ENCODE measurements around the gene CETN1. TPM values are rescaled to one million over a fixed set of nuclear protein-coding genes. Genes with fewer than 3 reads are reported as not detected.

CETN1 gene
- polyA plus RNA-seq, 1 donor from 2014 or later, result not detected

GRCh38 chr18:551404-552061, 28.6 kb upstream of the CETN1 start:
- Histone ChIP-seq H2AFZ (ENCODE audit: low read depth, low read length) (no peak overlapping the region), H3F3A (ENCODE audit: insufficient read depth, low read length, poor library complexity, severe bottlenecking) (no peaks in the 10 kb centered on the region), H3K79me2 (replicated peaks; ENCODE audit: insufficient read depth, low read length) (no peaks in the 10 kb centered on the region), H4K20me1 (ENCODE audit: insufficient read depth) (no peaks in the 10 kb centered on the region), H3K4me2 (ENCODE audit: low read length) (no peak overlapping the region), H3K9ac (ENCODE audit: low read length) (no peak overlapping the region), H3K27ac (ENCODE audit: low read length) (no peak overlapping the region), H3K9me2 (ENCODE audit: insufficient read depth, low read length) (no peaks in the 10 kb centered on the region), H3K4me3 (ENCODE audit: low read length) (no peak overlapping the region), H3K27me3 (ENCODE audit: insufficient read depth, low read depth, low read length) (no peaks in the 10 kb centered on the region), H3K36me3 (ENCODE audit: insufficient read depth, low read length) (no peaks in the 10 kb centered on the region), H3K9me3 (ENCODE audit: low read length) (no peaks in the 10 kb centered on the region)
- TF ChIP-seq REST (IDR thresholded peaks at IDR 0.05; ENCODE audit: borderline replicate concordance) (no peak), MXI1 (conservative IDR thresholded peaks at IDR 0.05; ENCODE audit: poor library complexity, severe bottlenecking) (no peak), TAF1 (IDR thresholded peaks at IDR 0.05; ENCODE audit: low read depth) (no peak), POLR2AphosphoS5 (IDR thresholded peaks at IDR 0.05) (no peak), EZH2 (IDR thresholded peaks at IDR 0.05; ENCODE audit: borderline replicate concordance, insufficient read depth, low read length, poor library complexity, severe bottlenecking) (no peak), CTCF (IDR thresholded peaks at IDR 0.05; ENCODE audit: poor library complexity, severe bottlenecking) (no peak), RAD21 (conservative IDR thresholded peaks at IDR 0.05) (no peak), EP300 (conservative IDR thresholded peaks at IDR 0.05; ENCODE audit: poor library complexity, severe bottlenecking) (no peak), SMC3 (conservative IDR thresholded peaks at IDR 0.05; ENCODE audit: poor library complexity) (no peak)

- Histone ChIP-seq H3K9me3 (ENCODE audit: low read length) (no peaks in the 10 kb centered on the region), H3K79me2 (replicated peaks; ENCODE audit: insufficient read depth, low read length) (no peaks in the 10 kb centered on the region), H4K20me1 (ENCODE audit: insufficient read depth) (no peaks in the 10 kb centered on the region), H3K4me3 (ENCODE audit: low read length) (no peak overlapping the region), H3F3A (ENCODE audit: insufficient read depth, low read length, poor library complexity, severe bottlenecking) (no peaks in the 10 kb centered on the region), H3K9me2 (ENCODE audit: insufficient read depth, low read length) (no peaks in the 10 kb centered on the region), H2AFZ (ENCODE audit: low read depth, low read length) (no peak overlapping the region), H3K4me2 (ENCODE audit: low read length) (no peak overlapping the region), H3K36me3 (ENCODE audit: insufficient read depth, low read length) (no peaks in the 10 kb centered on the region), H3K9ac (ENCODE audit: low read length) (no peak overlapping the region), H3K27me3 (ENCODE audit: insufficient read depth, low read depth, low read length) (no peaks in the 10 kb centered on the region), H3K27ac (ENCODE audit: low read length) (no peak overlapping the region)
- TF ChIP-seq SMC3 (conservative IDR thresholded peaks at IDR 0.05; ENCODE audit: poor library complexity) (no peak), REST (IDR thresholded peaks at IDR 0.05; ENCODE audit: borderline replicate concordance) (no peak), POLR2AphosphoS5 (IDR thresholded peaks at IDR 0.05) (no peak), RAD21 (conservative IDR thresholded peaks at IDR 0.05) (no peak), MXI1 (conservative IDR thresholded peaks at IDR 0.05; ENCODE audit: poor library complexity, severe bottlenecking) (no peak), TAF1 (IDR thresholded peaks at IDR 0.05; ENCODE audit: low read depth) (no peak), CTCF (IDR thresholded peaks at IDR 0.05; ENCODE audit: poor library complexity, severe bottlenecking) (no peak)
Measured at GRCh38 chr18:555705-556457, 24.3 kb upstream of the CETN1 start.
